HepG2 (cell line): ENCODE results near the gene TANGO6. TPM values are rescaled to one million over a fixed set of nuclear protein-coding genes. Genes with fewer than 3 reads are reported as not detected.
A peak's percentile ranks its signal among the peaks of the same experiment; 100 is the strongest.

Experiments
- EEA1 ChIP-seq: sonication (generic); formaldehyde crosslinking; IDR thresholded peaks from 2 replicates; pipeline ENCODE4 v1.5.1; 2020; ENCODE audit warnings: mild to moderate bottlenecking, missing genetic modification reagents, borderline replicate concordance
- ERF ChIP-seq: IDR thresholded peaks from 2 replicates; pipeline ENCODE4 v1.6.1; 2018; ENCODE audit warnings: missing biosample characterization, missing genetic modification reagents
- HMG20A ChIP-seq: IDR thresholded peaks from 2 replicates; pipeline ENCODE4 v1.6.1; 2016; ENCODE audit warnings: borderline replicate concordance
- HOXA5 ChIP-seq: sonication (generic); formaldehyde crosslinking; IDR thresholded peaks from 2 replicates; pipeline ENCODE4 v1.4.0; 2020; ENCODE audit warnings: missing genetic modification reagents
- MAFG ChIP-seq: sonication (generic); formaldehyde crosslinking; IDR thresholded peaks from 2 replicates; pipeline ENCODE4 v1.5.1; 2020; ENCODE audit warnings: mild to moderate bottlenecking, missing genetic modification reagents
- MTA1 ChIP-seq: sonication (generic); formaldehyde crosslinking; IDR thresholded peaks from 2 replicates; pipeline ENCODE4 v1.4.0; 2020; ENCODE audit warnings: missing genetic modification reagents, mild to moderate bottlenecking, borderline replicate concordance
- POLR2AphosphoS5 ChIP-seq: IDR thresholded peaks from 2 replicates; pipeline ENCODE4 v1.6.1; 2012; ENCODE audit warnings: low read depth, low read length
- TP53 ChIP-seq: sonication (generic); formaldehyde crosslinking; conservative IDR thresholded peaks from 2 replicates; pipeline ENCODE4 v1.4.0; 2020; ENCODE audit warnings: missing genetic modification reagents
- ZBTB20 ChIP-seq: sonication (generic); formaldehyde crosslinking; IDR thresholded peaks from 2 replicates; pipeline ENCODE4 v1.8.1; 2023; ENCODE audit warnings: missing genetic modification reagents, low read depth, mild to moderate bottlenecking, borderline replicate concordance
- ZFP36 ChIP-seq: fragments of 150-350 bp; IDR thresholded peaks from 2 replicates; pipeline ENCODE4 v1.6.1; 2018; ENCODE audit warnings: borderline replicate concordance, low read length, low read depth; ENCODE audit not compliant: partially characterized antibody
- ZFP36L1 ChIP-seq: sonication (generic); formaldehyde crosslinking; IDR thresholded peaks from 2 replicates; pipeline ENCODE4 v1.8.0; 2022; ENCODE audit warnings: mild to moderate bottlenecking, missing genetic modification reagents, moderate library complexity
- ZNF30 ChIP-seq: sonication (generic); formaldehyde crosslinking; IDR thresholded peaks from 2 replicates; pipeline ENCODE4 v1.5.0; 2020; ENCODE audit warnings: mild to moderate bottlenecking, missing genetic modification reagents
- ZNF331 ChIP-seq: sonication (generic); formaldehyde crosslinking; IDR thresholded peaks from 2 replicates; pipeline ENCODE4 v1.4.0; 2020; ENCODE audit warnings: missing genetic modification reagents
- ZNF501 ChIP-seq: sonication (generic); formaldehyde crosslinking; IDR thresholded peaks from 2 replicates; pipeline ENCODE4 v1.5.1; 2020; ENCODE audit warnings: mild to moderate bottlenecking, moderate library complexity, missing genetic modification reagents
- ZNF589 ChIP-seq: sonication (generic); formaldehyde crosslinking; conservative IDR thresholded peaks from 2 replicates; pipeline ENCODE4 v1.8.0; 2022; ENCODE audit warnings: mild to moderate bottlenecking, moderate library complexity, missing genetic modification reagents
- ZNF598 ChIP-seq: sonication (generic); formaldehyde crosslinking; IDR thresholded peaks from 2 replicates; pipeline ENCODE4 v1.5.1; 2020; ENCODE audit warnings: mild to moderate bottlenecking, missing genetic modification reagents, borderline replicate concordance
- ZNF652 ChIP-seq: IDR thresholded peaks from 2 replicates; pipeline ENCODE4 v1.6.1; 2016; ENCODE audit warnings: low read depth, borderline replicate concordance
- ZNF766 ChIP-seq: sonication (generic); formaldehyde crosslinking; IDR thresholded peaks from 2 replicates; pipeline ENCODE4 v1.5.0; 2020; ENCODE audit warnings: missing genetic modification reagents, borderline replicate concordance
- ZNF839 ChIP-seq: sonication (generic); formaldehyde crosslinking; IDR thresholded peaks from 2 replicates; pipeline ENCODE4 v1.4.0; 2020; ENCODE audit warnings: missing genetic modification reagents, mild to moderate bottlenecking, borderline replicate concordance
- polyA plus RNA-seq, 8 experiments: library from polyadenylated mRNA; depleted of rRNA in 3 of 8; stranded (reverse) in 7 of 8; unstranded in 1 of 8; fragments of >200 nt; fragmentation: Illumina TruSeq in 4 of 8; extraction: Trizol in 4 of 8; gene quantifications; 2 replicates each; pipeline versions ENCODE4 v1.2.1 to v1.2.3, GENCODE V29; 2011 to 2016; ENCODE audit warnings: low read depth in 4 of 8, missing spikeins in 1 of 8, mixed read lengths in 1 of 8; ENCODE audit not compliant: insufficient read depth in 1 of 8
- total RNA-seq, 5 experiments: library from RNA; depleted of rRNA; stranded (reverse); fragments of >200 nt; fragmentation: Illumina TruSeq; extraction: Trizol; gene quantifications; 2 replicates each; pipeline ENCODE4 v1.2.3, GENCODE V29; 2016; ENCODE audit warnings: low read depth in 1 of 5
- TF ChIP-seq, protein P1 (sequence below): sonication (generic); formaldehyde crosslinking; IDR thresholded peaks from 2 replicates; pipeline ENCODE4 v1.4.0; 2020; ENCODE audit warnings: missing genetic modification reagents, borderline replicate concordance
- TF ChIP-seq, protein P2 (sequence below): sonication (generic); formaldehyde crosslinking; conservative IDR thresholded peaks from 2 replicates; pipeline ENCODE4 v1.8.0; 2022; ENCODE audit warnings: missing genetic modification reagents
- TF ChIP-seq, protein P3 (sequence below): sonication (generic); formaldehyde crosslinking; IDR thresholded peaks from 2 replicates; pipeline ENCODE4 v1.8.1; 2023; ENCODE audit warnings: mild to moderate bottlenecking, missing genetic modification reagents, borderline replicate concordance
- TF ChIP-seq, protein P4 (sequence below): IDR thresholded peaks from 2 replicates; pipeline ENCODE4 v1.6.1; 2012; ENCODE audit warnings: low read depth, low read length, improper control_type of control experiment
- TF ChIP-seq, protein P5 (sequence below): sonication (generic); formaldehyde crosslinking; IDR thresholded peaks from 2 replicates; pipeline ENCODE4 v1.8.0; 2022; ENCODE audit warnings: mild to moderate bottlenecking, missing genetic modification reagents
- TF ChIP-seq, protein P6 (sequence below): sonication (generic); formaldehyde crosslinking; IDR thresholded peaks from 2 replicates; pipeline ENCODE4 v1.5.0; 2020; ENCODE audit warnings: missing genetic modification reagents

The TANGO6 gene
- total and polyA plus RNA-seq, 2 of the 13 experiments (the other 11 are each of a cell fraction or from before 2014, with no cell fraction given) = 7.2 to 13.3 TPM

DNA sequence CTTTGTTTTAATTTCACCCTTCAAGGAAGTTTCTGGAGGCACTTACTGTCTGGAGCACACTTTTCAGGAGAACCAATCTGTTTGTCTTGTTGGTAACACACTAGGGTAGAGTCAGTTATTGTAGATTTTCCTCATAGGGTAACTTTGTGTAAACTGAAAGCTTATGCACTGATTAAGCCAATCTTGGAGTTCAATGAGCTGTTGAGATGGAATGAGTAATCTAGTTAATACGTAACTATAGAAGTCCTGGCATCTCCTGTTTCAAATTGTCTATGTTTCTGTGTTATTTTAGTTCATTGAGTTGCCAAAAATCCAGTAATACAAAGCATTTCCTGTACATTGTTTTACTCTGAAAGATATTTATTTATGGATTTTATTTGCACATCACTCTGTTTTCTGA is 150.6 kb downstream of the TANGO6 start (continued):
- TF ChIP-seq, protein P1, sequence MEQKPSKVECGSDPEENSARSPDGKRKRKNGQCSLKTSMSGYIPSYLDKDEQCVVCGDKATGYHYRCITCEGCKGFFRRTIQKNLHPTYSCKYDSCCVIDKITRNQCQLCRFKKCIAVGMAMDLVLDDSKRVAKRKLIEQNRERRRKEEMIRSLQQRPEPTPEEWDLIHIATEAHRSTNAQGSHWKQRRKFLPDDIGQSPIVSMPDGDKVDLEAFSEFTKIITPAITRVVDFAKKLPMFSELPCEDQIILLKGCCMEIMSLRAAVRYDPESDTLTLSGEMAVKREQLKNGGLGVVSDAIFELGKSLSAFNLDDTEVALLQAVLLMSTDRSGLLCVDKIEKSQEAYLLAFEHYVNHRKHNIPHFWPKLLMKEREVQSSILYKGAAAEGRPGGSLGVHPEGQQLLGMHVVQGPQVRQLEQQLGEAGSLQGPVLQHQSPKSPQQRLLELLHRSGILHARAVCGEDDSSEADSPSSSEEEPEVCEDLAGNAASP = no peak
- no peak for TF ChIP-seq ZFP36L1 (CRISPR knock-in tag)
- no peak for TF ChIP-seq ZNF839 (CRISPR knock-in tag)
- TF ChIP-seq, protein P2, sequence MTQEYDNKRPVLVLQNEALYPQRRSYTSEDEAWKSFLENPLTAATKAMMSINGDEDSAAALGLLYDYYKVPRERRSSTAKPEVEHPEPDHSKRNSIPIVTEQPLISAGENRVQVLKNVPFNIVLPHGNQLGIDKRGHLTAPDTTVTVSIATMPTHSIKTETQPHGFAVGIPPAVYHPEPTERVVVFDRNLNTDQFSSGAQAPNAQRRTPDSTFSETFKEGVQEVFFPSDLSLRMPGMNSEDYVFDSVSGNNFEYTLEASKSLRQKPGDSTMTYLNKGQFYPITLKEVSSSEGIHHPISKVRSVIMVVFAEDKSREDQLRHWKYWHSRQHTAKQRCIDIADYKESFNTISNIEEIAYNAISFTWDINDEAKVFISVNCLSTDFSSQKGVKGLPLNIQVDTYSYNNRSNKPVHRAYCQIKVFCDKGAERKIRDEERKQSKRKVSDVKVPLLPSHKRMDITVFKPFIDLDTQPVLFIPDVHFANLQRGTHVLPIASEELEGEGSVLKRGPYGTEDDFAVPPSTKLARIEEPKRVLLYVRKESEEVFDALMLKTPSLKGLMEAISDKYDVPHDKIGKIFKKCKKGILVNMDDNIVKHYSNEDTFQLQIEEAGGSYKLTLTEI (CRISPR knock-in tag) = no peak
- TF ChIP-seq ZNF30 (CRISPR knock-in tag) = no peak
- TF ChIP-seq, protein P3, sequence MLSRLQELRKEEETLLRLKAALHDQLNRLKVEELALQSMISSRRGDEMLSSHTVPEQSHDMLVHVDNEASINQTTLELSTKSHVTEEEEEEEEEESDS = no peak
- TF ChIP-seq, protein P4, sequence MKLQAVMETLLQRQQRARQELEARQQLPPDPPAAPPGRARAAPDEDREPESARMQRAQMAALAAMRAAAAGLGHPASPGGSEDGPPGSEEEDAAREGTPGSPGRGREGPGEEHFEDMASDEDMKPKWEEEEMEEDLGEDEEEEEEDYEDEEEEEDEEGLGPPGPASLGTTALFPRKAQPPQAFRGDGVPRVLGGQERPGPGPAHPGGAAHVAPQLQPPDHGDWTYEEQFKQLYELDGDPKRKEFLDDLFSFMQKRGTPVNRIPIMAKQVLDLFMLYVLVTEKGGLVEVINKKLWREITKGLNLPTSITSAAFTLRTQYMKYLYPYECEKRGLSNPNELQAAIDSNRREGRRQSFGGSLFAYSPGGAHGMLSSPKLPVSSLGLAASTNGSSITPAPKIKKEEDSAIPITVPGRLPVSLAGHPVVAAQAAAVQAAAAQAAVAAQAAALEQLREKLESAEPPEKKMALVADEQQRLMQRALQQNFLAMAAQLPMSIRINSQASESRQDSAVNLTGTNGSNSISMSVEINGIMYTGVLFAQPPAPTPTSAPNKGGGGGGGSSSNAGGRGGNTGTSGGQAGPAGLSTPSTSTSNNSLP = peak; percentile 93
- TF ChIP-seq ZFP36 = no peak
- TF ChIP-seq ZNF652 (CRISPR knock-in tag) = no peak
- no peak for TF ChIP-seq EEA1 (CRISPR knock-in tag)
- TF ChIP-seq POLR2AphosphoS5 = no peak
- TF ChIP-seq MAFG (CRISPR knock-in tag) = no peak
- TF ChIP-seq MTA1 = no peak
- TF ChIP-seq, protein P5, sequence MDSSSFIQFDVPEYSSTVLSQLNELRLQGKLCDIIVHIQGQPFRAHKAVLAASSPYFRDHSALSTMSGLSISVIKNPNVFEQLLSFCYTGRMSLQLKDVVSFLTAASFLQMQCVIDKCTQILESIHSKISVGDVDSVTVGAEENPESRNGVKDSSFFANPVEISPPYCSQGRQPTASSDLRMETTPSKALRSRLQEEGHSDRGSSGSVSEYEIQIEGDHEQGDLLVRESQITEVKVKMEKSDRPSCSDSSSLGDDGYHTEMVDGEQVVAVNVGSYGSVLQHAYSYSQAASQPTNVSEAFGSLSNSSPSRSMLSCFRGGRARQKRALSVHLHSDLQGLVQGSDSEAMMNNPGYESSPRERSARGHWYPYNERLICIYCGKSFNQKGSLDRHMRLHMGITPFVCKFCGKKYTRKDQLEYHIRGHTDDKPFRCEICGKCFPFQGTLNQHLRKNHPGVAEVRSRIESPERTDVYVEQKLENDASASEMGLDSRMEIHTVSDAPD (CRISPR knock-in tag) = no peak
- 0 out of 2 replicates have a peak, but pooled peaks have one; percentile 43 for TF ChIP-seq ZNF331
- no peak for TF ChIP-seq ZNF501 (CRISPR knock-in tag)
- TF ChIP-seq ZNF598 (CRISPR knock-in tag) = no peak
- peak; percentile 62; the same call in 1 of the 2 replicates for TF ChIP-seq HMG20A (CRISPR knock-in tag)
- TF ChIP-seq ZNF766 (CRISPR knock-in tag) = no peak
- TF ChIP-seq, protein P6, sequence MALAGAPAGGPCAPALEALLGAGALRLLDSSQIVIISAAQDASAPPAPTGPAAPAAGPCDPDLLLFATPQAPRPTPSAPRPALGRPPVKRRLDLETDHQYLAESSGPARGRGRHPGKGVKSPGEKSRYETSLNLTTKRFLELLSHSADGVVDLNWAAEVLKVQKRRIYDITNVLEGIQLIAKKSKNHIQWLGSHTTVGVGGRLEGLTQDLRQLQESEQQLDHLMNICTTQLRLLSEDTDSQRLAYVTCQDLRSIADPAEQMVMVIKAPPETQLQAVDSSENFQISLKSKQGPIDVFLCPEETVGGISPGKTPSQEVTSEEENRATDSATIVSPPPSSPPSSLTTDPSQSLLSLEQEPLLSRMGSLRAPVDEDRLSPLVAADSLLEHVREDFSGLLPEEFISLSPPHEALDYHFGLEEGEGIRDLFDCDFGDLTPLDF = no peak
- no peak for TF ChIP-seq TP53 (CRISPR knock-in tag)
- TF ChIP-seq ZNF589 = no peak
- no peak for TF ChIP-seq HOXA5
- no peak for TF ChIP-seq ZBTB20 (CRISPR knock-in tag)
- no peak for TF ChIP-seq ERF (CRISPR knock-in tag)
